CD1c-positive myeloid dendritic cell (primary cell): ENCODE measurements around the gene FURIN.
"Not testable (repeated sequence)": the region's sequence is repeated elsewhere in the genome, so short reads cannot be mapped to it uniquely, and the experiment has no call there.

Source experiments
- DNase-seq: peaks from one replicate; pipeline ENCODE4 v3.0.0-alpha.2; 2016; ENCODE audit errors: extremely low spot score

The FURIN gene

DNA sequence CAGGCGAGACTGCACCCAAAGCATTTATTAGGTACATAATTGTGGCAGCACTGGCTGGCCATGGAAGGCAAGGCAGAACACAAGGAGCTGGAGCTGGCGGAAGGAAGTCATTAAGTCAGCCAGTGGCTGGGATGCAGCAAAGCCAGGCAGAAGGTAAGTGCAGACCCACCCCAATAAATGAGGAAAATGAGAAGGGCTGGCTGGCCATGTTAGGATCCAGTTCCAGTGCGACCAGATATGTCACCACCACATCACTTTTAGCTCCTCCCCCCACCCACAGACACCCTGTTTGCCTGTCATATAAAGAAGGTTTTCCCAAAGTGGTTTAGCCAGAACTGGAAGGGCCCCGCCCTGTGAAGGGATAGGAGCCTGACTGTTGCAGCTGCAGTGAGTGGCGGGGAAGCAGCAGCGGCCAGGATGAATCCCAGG, at the start of gene FURIN:
Gene FURIN, plus strand, starts transcription at position 328 of the 429 bp plus-strand sequence. CDS start 7,153 bp downstream, outside the sequence.
- peak; percentile 90 for DNase-seq

DNA sequence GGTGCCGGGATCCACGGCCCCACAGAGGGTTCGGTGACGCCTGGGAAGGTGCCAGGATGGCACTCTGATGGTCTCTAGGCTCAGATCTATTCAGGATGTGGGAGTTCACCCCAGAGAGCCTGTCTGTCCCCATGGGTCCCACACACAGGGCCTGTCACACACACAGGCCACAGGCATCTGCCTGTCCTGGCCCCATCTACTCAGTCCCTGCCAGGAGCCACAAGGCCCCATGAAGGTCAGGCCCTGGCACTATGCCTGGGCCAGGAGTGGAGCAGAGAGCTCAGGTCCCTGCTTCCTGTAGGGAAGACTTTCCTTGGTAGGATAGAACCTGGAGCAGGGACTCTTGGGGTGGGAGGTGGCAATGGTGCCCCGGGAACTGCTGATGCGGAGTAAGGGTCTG, 49.0 kb upstream of the FURIN start:
- no peak for DNase-seq

DNA sequence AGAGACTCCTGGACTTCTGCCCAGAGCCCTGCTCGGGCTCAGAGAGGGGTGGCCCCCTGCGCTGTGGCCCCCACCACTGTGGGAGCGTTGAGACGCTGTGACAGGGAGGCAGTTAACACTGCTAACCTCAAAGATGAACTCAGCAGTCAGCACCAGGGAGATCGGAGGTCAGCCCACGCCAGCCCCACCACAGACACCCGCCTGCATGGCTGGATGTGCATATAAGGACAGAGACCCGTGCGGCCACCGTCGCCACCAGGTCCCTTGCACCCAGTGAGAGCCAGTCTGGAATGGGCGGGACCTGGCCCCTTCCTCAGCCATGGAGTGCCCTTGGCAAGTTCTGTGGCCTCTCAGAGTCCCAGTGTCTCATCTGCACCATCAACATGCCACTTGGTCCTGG, 48.5 kb upstream of the FURIN start:
- DNase-seq = peak; percentile 55

DNA sequence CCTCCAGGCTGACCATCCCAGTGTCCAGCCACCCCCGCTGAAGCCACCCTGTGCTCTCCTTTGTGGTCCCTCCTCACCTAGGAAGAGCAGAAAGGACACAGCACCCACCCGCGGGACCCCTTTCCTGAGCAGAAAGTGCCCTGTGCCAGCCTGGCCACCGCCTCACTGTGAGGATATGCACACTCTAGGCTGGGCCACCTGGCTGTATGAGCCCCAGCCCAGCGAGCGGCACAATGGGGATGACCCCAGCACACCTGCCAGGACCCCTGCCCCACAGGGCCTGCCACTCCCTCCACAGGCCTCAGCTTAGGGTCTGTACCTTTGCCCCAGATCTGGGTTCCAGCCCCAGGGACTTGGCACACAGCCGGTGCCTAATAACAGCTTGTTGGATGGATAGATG, 47.9 kb upstream of the FURIN start:
- DNase-seq = no peak

DNA sequence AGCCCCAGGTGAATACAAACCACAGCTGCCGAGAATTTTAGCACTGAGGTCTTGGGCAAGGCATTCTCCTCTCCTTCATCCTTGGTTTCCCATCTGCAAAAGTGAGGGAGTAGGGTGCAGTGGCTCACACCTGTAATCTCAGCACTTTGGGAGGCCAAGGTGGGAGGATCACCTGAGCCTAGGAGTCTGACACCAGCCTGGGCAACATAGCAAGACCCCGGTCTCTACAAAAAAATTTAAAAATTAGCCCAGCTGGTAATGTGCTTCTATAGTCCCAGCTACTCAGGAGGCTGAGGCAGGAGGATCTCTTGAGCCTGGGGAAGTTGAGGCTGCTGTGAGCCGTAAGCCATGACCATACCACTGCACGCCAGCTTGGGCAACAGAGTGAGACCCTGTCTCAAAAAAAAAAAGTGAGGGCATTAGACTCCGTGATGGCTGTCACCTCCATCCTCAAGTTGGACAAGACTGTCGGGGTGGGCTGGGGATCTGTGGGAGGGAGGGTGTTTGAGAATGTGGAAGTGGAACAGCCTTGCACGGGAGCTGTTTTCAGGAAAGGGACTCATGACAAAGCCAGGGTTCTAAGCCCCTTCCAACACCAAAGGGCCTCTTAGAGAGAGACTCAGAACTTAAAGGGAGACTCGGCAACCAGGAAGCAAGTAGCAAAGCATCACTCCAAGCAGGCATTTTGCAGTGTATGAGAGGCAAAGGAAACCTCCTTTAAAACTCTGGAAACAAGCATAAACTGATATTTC, 46.0 kb upstream of the FURIN start:
- peak; percentile 71 for DNase-seq

DNA sequence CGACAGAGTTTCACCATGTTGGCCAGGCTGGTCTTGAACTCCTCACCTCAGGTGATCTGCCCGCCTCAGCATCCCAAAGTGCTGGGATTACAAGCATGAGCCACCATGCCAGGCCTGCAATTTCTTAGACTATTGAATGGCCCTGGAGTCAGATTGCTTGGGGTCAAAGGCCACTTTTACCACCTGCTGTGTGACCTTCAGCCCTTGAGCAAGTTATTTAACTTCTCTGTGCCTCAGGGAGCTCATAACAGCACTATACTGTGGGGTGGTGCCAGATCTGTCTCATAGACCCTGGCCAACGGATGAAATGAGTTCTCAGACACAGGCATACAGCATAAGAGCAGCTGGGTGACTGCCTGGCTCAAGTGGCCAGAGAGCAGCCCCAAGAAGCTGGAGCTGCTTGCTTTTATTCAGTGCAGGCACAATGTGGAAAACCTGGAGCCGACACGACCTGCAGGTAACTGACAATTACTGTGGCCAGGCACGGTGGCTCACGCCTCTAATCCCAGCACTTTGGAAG, 44.9 kb upstream of the FURIN start:
- no peak for DNase-seq

DNA sequence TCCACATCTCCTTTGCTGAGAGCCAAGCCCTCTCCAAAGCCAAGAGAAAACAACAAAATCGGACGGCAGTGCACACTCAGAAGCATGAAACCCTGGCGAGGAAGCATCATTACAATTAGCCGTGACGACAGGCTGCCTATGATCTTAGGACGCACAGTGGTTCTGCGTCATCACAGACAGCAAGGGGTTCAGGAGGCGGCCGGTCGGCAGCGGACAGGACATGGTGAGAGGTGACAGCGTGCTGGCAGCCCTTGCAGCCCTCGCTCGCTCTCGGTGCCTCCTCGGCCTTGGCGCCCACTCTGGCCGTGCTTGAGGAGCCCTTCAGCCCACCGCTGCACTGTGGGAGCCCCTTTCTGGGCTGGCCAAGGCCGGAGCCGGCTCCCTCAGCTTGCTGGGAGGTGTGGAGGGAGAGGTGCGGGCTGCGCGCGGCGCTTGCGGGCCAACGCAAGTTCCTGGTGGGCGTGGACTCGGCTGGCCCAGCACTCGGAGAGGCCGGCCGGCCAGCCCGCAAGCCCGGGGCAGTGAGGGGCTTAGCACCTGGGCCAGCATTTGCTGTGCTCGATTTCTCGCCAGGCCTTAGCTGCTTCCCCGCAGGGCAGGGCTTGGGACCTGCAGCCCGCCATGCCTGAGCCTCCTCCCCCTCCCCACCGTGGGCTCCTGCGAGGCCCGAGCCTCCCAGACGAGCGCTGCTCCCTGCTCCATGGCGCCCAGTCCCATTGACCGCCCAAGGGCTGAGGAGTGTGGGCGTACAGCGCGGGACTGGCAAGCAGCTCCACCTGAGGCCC, 43.1 kb upstream of the FURIN start:
- DNase-seq = not testable (repeated sequence)

DNA sequence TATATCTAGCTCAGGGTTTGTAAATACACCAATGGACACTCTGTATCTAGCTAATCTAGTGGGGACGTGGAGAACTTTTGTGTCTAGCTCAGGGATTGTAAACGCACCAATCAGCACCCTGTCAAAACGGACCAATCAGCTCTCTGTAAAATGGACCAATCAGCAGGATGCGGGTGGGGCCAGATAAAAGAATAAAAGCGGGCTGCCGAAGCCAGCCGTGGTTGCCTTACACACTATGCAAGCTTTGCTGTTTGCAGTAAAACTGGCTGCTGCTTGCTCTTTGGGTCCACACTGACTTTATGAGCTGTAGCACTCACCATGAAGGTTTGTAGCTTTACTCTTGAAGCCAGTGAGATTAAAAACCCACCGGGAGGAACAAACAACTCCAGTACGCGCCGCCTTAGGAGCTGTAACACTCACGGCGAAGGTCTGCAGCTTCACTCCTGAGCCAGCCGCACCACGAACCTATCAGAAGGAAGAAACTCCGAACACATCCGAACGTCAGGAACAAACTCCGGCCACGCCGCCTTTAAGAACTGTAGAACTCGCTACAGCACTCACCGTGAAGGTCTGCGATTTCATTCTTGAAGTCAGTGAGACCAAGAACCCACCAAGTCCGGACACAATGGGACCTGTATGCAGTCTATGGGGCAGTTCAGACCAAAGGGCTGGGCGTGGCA, 42.0 kb upstream of the FURIN start:
- not testable (repeated sequence) for DNase-seq

DNA sequence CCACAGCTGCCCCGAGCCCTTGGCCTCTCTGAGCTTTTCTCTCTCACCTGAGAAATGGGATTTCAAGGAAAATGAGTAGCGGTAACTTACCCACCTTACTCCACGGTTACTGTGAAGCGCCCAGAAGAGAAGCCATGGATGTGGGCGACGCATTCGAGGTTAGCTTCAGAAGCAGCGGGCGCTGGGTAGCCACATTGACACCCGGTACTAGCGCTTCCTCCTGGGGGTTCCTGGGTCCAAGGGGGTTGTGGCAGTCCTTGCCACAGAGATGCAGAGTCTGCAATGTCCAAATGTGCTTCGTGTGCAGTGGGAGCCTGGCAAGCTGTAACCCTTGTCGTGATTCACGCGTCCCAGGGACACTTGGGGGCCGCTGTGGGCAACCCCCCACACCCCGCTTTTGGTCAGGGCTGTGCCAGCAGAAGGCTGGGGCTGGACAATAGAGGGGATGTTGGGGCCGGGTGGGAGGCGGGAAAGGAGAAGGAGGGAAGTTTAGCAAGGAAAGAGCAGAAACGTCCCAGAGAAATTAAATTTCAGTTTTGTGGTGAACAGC, 41.4 kb upstream of the FURIN start:
- DNase-seq = no peak

DNA sequence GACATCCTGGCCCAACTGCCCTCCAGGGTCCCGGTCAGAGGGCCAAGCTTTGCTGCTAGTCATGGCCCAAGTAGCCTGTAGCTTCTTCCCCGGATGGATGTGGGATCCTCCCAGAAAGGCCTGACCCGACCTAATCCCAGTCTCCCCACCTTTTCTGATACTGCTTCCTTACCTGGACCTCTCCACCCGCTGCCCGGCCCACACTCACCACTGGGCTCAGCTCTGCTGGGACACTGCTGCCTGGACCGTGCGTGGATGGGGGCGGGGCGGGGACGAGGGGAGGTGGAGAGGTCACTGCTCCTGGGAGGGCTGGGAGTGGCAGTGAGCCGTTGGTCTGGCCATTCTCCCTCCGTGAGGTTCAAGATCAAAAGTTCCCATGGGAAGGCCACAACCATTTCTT, 40.3 kb upstream of the FURIN start:
- DNase-seq = no peak

DNA sequence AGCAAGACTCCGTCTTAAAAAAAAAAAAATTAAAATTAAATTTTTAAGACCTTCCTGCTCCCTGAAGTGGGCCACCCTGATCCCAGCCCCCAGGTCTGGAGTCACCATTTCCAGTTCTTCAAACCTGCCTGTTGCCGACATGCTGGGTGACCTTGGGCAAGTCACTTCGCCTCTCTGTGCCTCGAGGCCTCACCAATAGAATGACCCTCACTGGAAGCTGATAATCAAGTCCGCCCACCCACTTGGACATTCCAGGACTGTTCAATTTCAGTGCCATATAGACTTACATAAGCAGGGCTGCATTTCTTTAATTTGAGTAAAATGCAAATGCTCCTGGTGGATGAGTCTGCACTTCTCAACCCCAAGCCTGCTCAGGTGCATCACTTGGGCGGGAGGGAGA, 39.3 kb upstream of the FURIN start:
- no peak for DNase-seq

DNA sequence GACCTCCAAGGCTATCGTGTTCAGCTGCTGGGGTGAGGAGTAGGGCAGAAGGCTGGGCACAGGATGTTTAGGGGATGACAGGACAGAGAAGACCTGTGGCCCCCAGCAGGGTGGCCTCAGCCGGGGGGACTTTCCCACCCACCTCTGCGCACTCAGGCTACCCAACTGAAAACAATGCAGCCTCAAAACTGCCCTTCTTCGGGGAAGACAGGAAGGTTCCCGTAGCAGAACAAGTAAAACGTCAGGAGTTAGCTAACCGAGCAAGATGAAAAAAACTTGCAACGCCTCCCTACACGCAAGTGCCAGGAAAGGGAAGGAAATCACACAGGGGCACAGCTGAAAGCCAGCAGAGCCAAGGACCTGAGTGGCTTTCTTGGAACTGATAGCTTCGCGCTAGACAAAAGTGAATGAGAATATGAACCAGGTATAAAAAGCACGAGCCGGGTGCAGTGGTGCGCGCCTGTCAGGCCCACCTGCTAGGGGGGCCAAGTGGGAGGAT, 38.4 kb upstream of the FURIN start:
- peak; percentile 88 for DNase-seq

DNA sequence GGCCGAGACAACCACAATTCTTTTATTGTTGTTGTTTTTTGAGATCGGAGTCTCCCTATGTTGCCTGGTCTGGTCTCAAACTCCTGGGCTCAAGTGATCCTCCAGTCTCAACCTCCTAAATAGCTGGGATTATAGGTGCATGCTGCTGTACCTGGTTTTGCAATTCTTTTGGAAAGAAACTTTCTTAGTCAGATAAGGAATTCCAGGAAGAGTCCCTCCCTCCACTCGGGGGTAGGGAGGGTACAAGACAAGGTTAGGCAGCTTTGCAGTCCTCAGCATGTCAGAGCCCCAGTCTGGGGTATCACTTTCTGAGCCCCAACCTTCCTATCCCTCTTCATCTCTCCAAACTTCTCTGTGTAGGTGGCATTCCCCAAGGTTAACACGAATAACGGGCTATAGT, 33.8 kb upstream of the FURIN start:
- DNase-seq = no peak

DNA sequence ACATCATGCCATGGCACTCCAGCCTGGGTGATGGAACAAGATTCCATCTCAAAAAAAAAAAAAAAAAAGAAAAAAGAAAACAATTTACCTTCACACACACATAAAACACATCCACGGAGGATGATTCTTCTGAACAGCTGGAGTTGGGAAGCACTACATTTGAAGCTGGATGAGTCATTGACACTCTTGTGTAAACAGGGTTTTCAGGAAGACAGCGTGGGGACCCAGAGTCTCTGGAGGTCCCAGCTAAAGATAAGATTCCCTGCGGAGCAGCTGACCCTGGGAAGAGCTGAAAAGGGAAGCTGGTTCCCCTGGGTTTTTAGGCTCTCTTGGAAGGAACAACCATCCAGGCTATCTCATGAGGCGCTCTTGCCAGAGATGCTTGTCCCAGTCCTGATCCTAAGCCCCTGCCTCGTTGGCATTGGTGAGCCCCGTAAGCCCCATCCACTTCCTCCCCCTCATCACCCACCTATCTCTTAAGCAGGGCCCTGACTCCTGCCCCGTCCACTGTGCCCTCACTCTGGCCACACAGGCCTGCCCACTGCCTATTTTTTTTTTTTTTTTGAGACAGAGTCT, 32.0 kb upstream of the FURIN start:
- peak; percentile 76 for DNase-seq

DNA sequence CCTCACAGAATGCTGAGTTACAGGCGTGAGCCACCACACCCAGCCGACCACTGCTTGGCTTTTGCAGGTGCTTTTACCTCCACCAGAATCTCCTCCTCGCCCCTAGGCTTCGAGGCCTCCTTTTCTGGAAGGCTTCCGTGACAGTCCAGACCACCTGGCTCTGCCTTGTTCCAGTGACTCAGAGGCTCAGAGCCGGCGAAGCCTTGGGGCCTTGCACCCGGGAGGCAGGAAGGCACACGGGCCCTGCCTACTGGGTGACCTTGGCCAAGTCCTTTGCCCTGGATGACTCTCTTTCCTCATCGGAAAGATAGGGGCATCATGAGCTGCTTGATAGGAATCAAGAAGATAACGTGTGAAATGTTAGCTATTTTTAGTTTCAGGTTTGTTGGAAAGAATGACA, 31.3 kb upstream of the FURIN start:
- no peak for DNase-seq

DNA sequence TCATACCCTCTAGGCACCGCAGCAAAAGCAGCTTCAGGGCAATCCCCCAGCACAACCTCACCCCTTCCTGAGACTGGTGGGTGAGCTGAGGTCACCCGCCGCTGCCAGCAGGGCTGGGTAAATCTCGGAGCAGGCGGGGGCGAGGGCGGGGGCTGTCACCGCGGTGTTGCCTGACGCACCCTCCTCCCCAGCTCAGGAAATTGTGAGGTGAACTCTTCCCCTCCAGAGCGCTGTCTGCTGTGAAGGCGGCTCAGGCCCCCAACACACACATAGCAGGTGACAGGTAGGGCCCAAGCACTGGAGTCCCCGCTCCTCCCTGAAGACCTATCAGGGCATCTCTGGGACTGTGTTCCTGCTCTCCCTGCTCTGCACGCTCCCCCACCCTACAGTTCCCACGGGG, 30.2 kb upstream of the FURIN start:
- DNase-seq = peak; percentile 81

DNA sequence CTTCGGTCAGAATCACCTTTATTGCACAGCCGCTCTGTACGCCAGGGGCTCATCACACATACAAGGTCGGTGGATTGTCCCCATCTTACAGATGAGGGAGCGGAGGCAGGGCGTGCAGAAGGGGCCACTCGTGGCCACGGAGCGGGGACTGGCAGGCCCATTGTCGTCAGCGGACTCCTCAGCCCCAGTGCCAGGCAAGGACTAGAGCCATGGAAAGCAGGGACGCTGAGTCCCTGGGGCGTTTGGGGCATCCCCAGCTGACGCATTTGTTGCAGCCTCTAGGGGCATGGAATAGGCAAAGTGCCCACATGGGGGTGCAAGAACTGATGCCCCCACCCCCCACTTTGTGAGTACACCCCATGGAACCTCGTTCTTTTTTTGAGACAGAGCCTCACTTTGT, 29.8 kb upstream of the FURIN start:
- DNase-seq = no peak

DNA sequence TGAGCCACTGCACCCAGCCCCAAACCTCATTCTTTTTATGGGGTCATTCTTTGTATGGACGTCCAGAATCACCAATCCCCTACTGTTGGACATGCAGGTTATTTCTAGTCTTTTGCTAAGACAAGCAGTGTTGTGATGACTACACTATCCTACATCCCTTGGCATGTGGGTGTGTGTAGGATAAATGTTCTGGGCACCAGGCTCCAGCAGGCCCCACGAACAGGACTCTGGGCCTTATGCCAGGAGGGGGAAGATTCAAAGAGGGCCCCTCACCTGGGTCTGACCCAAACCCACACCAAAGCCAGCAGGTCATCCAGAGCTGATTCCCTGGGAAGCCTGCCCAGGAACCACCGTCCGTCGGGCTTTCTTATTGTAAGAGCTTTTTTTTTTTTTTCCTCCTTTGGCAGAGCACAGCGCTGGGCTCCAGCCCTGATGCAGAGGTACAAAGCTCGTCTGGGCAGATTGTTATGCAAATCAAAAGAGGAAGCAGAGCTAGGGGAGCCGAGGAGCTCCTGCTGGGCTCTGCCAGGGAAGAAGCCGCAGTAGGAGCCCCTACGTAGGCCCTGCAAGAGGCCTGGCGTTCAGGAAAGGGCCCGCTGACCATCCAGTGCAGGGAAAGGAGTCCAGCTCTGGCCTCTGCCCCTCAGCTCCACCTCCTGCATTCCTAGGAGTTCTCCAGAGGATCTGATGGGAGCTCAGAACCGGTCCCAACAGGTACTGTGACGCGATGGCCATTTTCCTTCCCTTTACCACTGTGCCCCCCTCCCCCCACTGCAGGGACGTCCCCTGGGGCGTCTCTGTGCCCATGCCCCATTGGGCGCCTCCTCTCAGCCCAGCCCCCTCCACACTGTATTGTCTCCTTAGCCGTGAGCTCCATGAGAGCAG, 29.0 kb upstream of the FURIN start:
- DNase-seq = peak; percentile 82

DNA sequence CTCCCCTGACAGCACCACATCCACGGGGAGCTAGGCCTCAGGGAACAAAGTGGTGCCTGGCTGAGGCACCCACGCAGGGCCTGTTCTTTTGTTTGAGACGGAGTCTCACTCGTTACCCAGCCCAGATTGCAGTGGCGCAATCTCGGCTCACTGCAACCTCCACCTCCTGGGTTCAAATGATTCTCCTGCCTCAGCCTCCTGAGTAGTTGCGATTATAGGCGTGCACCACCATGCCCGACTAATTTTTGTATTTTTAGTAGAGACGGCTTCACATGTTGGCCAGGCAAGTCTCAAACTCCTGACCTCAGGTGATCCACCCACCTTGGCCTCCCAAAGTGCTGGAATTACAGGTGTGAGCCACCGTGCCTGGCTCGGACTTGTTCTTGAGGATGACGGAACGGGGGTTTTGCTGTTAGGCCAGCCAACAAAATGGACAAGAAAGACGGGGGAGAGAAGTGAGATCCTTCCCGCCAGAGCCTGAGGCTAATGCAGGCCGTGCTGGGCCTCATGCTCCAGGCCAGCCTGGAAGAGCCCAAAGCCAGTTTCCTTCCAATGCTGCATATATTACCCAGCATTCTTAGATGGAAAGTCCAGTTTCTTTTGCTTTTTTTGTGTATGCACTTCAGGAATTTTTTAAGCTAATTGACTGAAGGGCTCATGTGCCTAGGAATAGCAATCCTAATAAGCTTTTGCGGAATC, 28.1 kb upstream of the FURIN start:
- DNase-seq = no peak

DNA sequence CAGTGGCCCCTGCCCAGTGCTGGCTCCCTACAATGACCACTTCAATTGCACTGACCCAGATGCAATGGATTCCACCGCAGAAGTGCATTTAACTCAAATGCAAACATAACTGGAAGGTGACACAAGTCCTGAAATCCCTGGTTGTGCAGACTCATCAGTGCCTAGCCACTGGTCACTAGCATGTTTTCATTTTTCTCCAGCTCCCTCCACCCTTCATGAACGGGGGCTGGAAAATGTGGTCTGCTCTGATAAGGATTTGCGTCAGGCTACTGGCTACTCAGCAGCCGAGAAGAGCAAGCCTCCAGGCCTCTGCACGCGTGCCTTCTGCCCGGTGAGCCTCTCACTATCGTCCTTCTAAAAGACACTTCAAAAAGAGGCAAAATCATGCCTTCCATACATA, 27.4 kb upstream of the FURIN start:
- DNase-seq = no peak
